PFSK-1 (cell line): Measurements from ENCODE around the gene SFR1.

Experiments used
- FOXP2 ChIP-seq: optimal IDR thresholded peaks from 2 replicates; pipeline ENCODE3; 2011; ENCODE audit warnings: borderline replicate concordance, control low read depth, inconsistent platforms; ENCODE audit not compliant: insufficient read depth; ENCODE audit errors: extremely low read length, extremely low read depth
- POLR2AphosphoS5 ChIP-seq: IDR thresholded peaks from 2 replicates; pipeline ENCODE4 v1.6.1; 2012; ENCODE audit warnings: low read depth, mild to moderate bottlenecking, control low read depth, low read length, moderate library complexity
- REST ChIP-seq, 2 experiments: IDR thresholded peaks; 2 replicates each; pipeline versions ENCODE4 v1.6.1 to v1.8.0; 2011 to 2012; ENCODE audit warnings: low read depth in 2 of 2, low read length in 2 of 2, control low read depth in 1 of 2, inconsistent platforms in 1 of 2, mild to moderate bottlenecking in 1 of 2, moderate library complexity in 1 of 2; ENCODE audit not compliant: insufficient read depth in 1 of 2
- SIN3A ChIP-seq: IDR thresholded peaks from 2 replicates; pipeline ENCODE4 v1.6.1; 2012; ENCODE audit warnings: mild to moderate bottlenecking, low read length, moderate library complexity, borderline replicate concordance; ENCODE audit not compliant: insufficient read depth
- TAF1 ChIP-seq: IDR thresholded peaks from 2 replicates; pipeline ENCODE4 v1.6.1; 2012; ENCODE audit warnings: low read length, control low read depth, borderline replicate concordance; ENCODE audit not compliant: insufficient read depth

Gene SFR1

GRCh38 chr10:104122225-104123107, 495 bp downstream of the SFR1 start:
- TF ChIP-seq REST (IDR thresholded peaks at IDR 0.05; ENCODE audit: insufficient read depth in 1 of 2, low read depth in 2 of 2, low read length in 2 of 2) (no peak), SIN3A (no peak), FOXP2 (no peak), TAF1 (no peak), POLR2AphosphoS5 (no peak)

GRCh38 chr10:104123397-104123796, 1.4 kb downstream of the SFR1 start:
- no peak for TF ChIP-seq SIN3A
- no peak for TF ChIP-seq POLR2AphosphoS5
- TF ChIP-seq TAF1, result no peak
- no peak for TF ChIP-seq FOXP2
- TF ChIP-seq REST (IDR thresholded peaks at IDR 0.05; ENCODE audit: insufficient read depth in 1 of 2, low read depth in 2 of 2, low read length in 2 of 2), result no peak

- TF ChIP-seq POLR2AphosphoS5 (no peak), TAF1 (no peak), REST (IDR thresholded peaks at IDR 0.05; ENCODE audit: insufficient read depth in 1 of 2, low read depth in 2 of 2, low read length in 2 of 2) (no peak), FOXP2 (no peak), SIN3A (no peak)
Measured at GRCh38 chr10:104127411-104127810, 5.4 kb downstream of the SFR1 start.

GRCh38 chr10:104128214-104128613, 6.2 kb downstream of the SFR1 start:
- no peak for TF ChIP-seq FOXP2
- TF ChIP-seq POLR2AphosphoS5, result no peak
- TF ChIP-seq REST (IDR thresholded peaks at IDR 0.05; ENCODE audit: insufficient read depth in 1 of 2, low read depth in 2 of 2, low read length in 2 of 2), result no peak
- no peak for TF ChIP-seq TAF1
- TF ChIP-seq SIN3A, result no peak
